Ureter (tissue), 1 donor: Measurements from ENCODE around the gene FAT4. TPM values are rescaled to one million over a fixed set of nuclear protein-coding genes. Genes with fewer than 3 reads are reported as not detected.

ENCODE experiments used
- DNase-seq: peaks from one replicate; pipeline ENCODE4 v3.0.0-alpha.2; 2020; ENCODE audit warnings: low spot score
- total RNA-seq: library from RNA; stranded (reverse); gene quantifications from one replicate; pipeline ENCODE4 v1.2.4, GENCODE V29; 2023
- donor health status: DM: yes; HTN: yes; CAD: no.

Gene FAT4, protein sequence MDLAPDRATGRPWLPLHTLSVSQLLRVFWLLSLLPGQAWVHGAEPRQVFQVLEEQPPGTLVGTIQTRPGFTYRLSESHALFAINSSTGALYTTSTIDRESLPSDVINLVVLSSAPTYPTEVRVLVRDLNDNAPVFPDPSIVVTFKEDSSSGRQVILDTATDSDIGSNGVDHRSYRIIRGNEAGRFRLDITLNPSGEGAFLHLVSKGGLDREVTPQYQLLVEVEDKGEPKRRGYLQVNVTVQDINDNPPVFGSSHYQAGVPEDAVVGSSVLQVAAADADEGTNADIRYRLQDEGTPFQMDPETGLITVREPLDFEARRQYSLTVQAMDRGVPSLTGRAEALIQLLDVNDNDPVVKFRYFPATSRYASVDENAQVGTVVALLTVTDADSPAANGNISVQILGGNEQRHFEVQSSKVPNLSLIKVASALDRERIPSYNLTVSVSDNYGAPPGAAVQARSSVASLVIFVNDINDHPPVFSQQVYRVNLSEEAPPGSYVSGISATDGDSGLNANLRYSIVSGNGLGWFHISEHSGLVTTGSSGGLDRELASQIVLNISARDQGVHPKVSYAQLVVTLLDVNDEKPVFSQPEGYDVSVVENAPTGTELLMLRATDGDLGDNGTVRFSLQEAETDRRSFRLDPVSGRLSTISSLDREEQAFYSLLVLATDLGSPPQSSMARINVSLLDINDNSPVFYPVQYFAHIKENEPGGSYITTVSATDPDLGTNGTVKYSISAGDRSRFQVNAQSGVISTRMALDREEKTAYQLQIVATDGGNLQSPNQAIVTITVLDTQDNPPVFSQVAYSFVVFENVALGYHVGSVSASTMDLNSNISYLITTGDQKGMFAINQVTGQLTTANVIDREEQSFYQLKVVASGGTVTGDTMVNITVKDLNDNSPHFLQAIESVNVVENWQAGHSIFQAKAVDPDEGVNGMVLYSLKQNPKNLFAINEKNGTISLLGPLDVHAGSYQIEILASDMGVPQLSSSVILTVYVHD (N-terminal part only)
- 9.8 TPM for total RNA-seq

DNA sequence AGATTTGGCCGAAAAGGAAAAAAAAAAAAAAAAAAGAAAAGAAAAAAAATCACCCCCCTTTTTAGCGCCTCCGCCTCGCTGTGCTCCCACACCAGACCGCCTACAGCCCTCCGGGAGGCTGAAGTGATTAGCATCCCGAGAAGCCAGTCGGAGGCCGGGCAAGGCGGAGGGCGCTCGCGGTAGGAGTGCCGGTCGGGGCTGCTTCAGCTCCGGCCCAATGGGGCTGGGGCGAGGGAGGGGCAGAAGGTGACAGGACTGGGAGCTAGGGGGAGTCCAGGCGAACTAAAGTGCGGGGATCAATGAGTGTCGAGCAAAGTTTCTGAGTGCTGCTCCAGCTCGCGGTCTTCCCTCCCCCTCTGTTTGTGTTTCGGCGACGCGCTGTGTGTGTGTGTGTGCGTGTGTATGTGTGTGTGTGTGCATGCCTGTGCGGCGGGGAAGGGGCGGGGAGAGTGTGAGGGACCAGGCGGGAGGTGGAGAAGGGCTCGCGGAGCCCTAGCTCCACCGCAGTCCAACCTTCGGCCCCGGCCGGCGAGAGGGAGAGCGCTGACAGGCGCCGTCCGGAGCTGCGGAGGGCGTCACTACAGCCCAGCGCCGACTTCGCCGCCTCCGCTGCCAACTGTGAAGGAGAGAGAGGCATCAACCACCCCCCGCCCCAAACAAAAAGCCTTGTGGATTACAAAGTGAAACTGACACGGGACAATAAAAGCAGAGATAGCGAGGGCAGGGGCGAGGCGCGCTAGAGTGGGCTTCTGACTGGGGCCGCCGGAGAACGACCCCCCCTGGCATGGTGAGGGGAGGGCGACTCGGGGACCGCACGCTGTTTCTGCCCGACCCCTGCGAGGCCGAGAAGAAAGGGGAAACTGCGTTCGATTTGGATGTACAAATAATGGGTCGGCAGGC is at the start of gene FAT4:
Gene FAT4, plus strand, starts transcription at position 280 of the 900 bp plus-strand sequence. CDS start 1,457 bp downstream, outside the sequence.
- peak; percentile 91 for DNase-seq

DNA sequence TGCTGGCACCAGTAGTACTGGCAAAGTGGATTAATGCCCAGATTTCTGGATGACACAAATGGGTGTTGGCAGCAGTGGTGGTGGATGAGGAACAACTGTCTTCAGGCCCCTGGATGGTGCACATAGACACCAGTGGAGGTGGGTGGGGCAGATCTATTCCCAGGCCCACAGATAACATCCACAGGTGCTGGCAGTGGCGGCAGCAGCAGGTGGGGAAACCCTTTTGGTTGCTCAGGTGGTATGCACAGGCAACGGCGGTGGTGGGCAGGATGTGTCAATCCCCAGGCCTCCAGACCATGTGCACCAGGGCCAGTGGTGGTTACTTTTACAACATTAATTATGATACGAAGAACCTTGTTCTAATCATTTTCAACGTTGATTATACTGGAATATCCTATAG is 48.9 kb upstream of the FAT4 start:
- DNase-seq: no peak

DNA sequence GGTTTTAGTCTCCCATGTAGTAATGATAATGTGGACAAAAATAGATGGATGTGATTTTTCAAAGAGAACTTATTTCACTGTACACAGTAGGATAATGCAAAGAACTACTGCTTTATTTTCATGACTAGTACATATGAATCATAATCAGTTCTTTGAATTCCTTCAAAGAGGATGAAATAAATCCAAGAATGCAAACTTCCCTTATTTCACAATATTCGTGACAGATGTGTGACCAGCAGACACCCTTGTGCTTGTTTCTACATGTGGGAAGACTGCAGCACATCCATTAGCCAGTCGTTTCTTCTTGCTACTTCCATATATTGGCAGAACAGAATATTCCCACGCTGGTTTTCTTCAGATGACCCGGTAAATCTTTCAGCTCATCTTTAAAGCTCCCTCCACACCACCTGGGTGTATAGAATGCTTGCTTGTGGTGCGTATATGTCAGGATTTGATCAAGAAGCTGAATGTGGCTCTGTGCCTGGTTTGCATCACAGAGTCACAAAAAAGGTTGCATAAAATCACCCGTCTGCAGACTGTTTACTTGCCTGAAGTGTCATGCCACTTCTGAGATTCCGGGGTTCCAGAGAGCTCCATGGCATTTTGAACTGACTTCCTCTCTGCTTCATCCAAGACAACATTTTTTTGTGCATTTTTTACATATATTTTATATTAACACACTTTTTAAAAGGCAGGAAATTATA is 47.7 kb upstream of the FAT4 start:
- no peak for DNase-seq

DNA sequence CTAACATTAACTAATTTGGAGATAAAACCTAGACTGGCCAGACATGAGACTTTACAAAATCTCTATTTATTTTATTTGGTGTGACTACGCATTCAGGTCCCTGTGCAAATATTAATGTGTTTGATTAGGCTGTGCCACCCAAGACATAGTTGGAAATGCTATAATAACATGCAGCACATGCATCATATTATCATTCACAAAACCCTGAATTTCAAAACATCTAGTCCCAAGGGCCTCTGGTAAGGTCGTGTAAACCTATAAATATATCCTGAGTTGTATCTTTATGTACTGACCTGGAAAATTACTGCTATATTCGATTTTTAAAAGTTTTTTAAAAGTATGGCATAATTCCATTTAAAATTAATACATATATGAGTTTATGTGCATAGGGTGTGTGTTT is 47.1 kb upstream of the FAT4 start:
- no peak for DNase-seq

DNA sequence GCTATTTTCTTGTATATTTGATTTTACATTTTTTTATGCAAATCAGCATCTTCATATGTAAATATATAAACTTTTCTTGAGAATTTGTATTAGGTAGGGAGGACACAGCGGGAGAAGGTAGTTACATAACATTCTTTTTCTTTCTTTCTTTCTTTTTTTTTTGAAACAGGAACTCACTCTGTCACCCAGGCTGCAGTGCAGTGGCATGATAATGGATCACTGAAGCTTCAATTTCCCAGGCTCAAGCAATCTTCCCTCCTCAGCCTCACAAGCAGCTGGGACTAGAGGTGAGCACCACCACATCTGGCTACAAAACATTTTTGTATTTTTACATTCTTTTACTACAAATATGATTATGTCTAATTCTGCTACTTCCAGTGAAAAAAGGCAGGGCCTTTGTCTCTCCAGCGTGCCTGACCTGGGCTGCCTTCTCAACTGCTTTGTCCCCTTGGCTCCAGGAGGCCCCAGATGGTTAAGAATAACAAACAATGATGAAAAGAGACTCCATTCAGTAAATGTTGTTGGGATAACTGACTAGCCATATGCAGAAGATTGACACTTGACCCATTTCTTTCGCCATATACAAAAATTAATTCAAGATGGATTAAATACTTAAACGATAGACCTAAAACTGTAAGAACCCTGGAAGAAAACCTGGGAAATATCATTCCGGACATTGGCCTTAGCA is 46.5 kb upstream of the FAT4 start:
- no peak for DNase-seq

DNA sequence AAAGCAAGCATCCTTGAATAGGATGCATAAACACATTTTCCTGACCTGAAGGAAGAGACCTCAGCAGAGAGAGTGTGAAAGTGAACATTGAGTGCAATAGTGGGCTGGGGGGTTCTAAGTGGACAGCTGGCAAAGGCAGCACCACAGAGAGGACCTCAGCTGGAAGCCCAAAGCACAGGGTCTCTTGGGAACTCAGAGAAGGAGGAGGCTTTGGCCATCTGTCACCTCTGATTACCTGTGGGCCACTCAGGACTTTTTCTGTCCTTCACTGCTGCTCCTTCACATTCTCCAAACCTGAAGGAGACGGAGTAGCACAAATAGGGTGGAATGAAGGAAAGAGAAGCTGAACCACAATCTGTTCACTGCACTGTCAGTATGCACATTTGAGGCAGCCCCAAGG is 37.9 kb upstream of the FAT4 start:
- DNase-seq: no peak

DNA sequence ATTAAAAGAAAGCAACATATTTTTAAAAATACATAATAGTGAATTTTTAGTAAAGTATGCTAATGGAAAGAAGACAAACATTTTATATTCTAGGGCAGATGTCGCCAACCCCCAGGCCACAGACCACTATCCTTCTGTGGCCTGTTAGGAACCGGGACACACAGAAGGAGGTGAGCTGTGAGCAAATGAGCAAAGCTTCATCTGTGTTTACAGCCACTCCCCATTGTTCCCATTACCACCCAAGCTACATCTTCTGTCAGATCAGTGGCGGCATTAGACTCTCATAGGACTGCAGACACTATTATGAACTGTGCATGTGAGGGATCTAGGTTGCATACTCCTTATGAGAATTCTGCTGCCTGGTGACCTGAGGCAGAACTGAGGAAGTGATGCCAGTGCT is 37.0 kb upstream of the FAT4 start:
- no peak for DNase-seq

DNA sequence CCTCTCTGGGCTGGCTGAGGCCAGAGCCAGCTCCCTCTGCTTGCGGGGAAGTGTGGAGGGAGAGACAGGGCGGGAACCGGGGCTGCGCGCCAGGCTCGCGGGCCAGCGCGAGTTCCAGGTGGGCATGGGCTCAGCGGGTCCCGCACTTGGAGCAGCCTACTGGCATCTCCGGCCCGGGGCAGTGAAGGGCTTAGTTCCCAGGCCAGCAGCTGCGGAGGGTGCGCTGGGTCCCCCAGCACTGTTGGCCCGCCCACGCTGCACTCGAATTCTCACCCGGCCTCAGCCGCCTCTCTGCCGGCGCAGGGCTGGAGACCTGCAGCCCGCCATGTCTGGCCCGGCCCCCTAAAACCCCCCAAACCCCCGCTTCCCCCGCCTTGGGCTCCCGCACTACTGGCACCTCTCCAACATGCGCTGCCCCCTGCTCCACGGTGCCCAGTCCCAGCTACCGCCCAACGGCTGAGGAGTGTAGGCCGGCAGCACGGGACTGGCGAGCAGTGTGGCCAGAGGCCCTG is 33.8 kb upstream of the FAT4 start:
- DNase-seq: no peak

DNA sequence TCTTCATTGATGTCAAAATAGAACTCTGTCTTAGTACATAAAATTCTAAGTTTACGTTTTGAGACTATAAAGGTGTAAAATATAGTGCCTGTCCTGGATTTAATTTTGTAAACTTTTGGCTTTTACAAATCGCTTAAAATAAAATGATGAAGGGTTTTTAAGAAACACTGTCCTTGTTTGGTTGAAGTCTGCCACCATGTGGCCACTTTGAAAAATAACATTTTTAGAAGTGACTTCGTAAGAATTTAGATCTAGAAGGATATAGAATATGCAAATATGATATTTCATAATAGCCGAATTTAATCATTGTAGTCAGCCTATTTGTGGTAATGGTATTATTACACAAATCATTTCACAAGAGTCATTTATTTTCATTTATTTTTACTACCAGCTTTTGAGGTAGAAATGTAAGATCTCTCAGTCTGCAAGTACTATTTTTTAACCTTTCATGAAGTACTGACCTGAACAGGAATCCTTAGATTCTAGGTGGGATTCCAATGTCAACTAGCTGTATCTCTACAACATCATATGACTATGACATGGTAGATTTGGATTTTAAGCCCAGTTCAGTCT is 31.0 kb upstream of the FAT4 start:
- DNase-seq: no peak

DNA sequence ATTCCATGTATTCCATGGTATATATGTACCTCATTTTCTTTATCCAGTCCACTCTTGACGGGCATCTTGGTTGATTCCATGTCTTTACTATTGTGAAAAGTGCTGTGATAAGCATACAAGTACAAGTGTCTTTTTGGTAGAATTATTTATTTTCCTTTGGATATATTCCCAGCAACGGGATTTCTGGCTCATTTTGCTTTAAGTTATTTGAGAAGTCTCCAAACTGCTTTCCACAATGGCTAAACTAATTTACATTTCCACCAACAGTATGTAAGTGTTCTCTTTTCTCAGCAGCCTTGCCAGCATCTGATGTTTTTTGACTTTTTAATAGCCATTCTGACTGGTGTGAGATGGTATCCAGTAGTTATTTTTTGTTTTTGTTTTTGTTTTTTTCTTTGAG is 17.6 kb upstream of the FAT4 start:
- DNase-seq: no peak

DNA sequence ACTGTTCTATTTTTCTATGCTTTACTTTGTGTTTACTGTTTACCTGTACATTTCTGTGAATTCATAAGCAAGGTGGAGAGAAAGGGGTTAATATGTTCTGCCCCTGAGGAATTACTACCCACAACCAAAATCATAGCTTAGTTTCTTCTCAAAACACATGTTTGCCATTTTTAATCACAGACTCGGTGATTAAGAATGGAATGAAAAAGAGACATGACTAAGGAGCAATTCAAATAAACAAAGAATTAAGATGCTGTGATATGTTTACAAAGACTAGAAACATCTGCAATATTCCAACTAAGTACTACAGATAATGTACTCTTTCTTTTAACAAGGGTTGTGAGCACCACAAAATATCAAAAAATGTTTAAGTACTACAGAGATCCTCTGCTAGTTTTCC is 11.7 kb upstream of the FAT4 start:
- no peak for DNase-seq

DNA sequence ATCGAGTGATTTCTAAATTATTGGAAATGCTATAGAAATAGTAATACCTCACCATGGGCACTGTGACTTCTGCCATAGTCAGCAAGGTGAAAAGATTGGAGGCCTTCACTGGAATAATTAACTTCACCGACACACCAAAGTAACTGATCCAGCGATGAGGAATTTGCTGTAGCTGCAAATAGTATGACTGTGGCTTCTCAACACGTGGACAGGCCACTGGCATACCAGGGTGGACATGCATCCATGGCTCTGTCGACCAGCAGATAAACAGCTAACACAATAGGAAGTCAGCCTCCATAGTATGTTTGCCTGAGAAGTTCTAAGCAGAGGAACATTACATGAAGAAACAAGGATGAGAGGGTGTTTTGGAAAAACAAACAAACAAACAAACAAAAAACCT is 10.9 kb upstream of the FAT4 start:
- DNase-seq: no peak

DNA sequence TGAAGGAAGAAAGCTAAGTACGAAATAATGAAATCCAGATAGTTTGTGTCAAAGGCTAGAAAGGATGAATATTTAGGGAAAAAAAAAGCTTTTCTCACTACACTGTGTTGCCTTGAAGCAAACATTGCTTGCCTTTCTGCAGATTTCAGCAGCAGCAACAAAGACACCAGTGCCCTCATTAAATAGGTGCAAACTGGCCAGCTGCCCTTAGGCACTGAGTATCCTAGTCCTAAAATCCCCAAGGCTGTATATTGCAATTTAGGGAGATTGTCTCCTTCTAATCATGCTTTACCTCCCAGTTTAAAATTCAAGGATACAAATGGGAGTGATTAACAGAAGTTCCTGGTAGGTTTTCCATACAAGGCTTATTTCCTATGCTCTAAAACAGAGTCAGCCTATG is 8.6 kb upstream of the FAT4 start:
- no peak for DNase-seq

DNA sequence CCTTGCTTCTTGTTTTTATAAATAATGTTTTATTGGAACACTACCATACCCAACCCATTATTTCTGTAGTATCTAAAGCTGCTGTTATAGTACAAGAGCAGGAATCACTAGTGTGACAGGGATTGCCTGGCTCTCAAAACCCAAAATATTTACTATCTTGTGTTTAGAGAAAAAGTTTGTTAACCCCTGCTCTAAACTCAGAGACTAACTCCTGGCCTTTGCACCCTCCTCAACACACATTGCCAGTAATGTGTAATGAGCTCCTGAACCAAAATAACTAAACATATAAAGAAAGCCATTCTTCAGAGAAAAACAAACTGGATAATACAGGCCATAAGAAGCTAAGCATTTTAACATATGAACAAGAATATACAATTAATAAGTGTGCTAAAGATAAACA is 8.2 kb upstream of the FAT4 start:
- no peak for DNase-seq

DNA sequence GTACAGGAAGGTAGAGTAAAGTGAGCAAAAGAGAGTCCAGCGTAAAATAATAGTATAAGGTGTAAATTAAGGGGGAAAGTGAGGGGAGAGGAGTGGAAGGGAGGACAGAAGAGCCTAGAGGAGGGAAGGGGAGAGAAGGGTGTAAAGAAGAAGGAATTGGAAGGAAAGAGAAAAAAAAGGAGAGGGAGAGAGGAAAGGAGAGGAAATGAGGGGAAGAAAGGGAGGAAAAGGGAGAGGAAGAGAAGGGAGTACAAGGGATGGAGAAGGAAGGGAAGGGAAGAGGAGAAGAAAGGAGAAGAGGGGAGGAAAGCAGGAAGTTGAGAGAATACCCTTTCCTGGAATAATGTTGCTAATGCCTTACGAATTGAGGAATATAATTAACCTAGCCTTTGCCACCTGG is 3.3 kb upstream of the FAT4 start:
- no peak for DNase-seq

DNA sequence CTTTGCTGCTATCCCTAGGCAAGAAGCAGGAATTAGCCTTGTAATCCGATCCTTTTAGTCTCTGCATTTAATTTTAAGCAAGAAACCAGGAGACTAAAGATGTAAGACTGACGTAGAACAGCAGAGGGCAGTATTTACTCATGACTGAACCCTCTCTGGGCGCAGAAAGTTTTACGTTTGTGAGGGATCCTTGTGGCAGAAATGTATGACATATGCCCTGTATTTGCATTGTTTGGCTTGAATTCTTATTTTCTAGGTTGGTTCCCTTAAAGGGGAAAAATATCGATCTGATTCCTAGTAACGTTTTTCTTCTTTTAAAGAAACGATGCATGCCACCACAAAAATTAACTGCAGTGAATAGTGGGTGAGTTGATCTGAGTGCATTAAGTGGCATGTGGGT is 1.3 kb upstream of the FAT4 start:
- DNase-seq: peak; percentile 62

DNA sequence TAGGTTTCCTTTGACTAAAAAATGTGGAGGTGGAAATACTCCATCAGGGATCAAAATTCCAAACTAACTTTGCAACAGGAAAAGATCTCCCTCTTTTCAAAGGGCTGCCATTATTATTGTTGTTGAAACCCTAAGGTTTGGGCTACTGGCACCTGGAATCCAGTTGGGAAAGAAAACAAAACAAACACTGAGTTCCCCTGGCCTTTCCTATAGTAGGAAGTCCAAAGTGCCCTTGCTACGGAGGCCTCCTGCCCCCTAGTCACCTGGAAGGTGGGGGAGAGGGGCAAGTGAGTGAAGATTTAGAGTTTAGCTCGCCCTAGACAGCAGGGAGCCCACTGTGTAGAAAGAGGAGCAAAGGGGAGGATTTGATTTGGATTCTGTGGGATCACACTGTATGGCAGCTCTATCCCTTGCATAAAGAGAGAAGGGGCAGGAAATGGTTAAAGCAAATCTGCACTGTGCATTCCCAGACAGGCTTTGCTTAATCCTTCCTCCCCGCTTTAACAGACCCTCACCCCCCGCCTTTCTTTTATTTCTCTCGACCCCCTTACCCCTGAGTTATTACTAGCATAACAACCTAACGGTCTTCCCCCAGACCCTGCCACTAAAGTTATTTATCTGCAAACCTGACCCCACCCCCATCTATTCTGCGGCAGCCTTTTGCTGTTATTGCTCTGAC is 627 bp upstream of the FAT4 start:
- DNase-seq: no peak

DNA sequence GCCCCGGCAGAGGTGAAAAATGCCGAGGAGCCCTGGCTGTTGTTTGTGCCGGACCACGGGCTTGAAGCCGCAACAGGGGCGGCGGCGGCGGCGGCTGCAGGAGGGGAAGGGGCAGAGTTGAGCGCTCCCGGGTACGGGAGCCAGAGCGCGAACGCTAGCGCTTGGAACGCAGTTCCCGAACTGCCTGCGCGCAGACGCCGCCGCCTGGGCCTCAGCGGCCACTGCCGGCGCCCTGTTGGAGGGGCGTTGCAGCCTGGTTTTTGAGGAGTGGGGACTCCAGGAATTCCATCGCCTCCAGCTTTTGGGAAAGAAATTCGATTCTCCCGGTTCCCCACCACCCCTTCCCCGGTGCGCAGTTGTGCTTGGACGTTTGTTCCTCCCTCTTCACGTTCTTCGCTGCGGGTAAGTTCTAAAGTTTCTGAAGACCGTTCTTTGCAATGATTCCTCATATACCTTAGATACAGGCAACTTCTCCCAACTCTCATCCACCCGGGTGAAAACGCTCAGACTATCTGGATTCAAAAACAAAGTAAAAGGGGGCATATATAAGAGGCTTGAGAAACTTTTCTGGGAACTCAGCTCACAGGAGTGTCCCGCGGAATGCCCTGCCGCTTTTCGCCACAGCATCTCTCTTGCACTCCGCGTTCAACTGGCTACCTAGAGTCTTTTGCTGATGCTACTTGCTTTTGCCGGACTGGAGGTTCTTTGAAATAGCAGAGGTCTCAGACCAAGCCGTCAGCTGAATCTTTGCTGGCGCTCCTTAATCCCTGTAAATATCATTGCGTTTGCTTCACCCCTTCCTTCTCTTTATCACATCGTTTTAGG is 1.0 kb downstream of the FAT4 start:
- no peak for DNase-seq
